HG03175 (cell line): Measurements from ENCODE around the gene CNNM4.

Experiments
- ATAC-seq: cut with Tn5 transposase; IDR thresholded peaks from one replicate; pipeline ENCODE4 v1.9.1; 2021; ENCODE audit warnings: mild to moderate bottlenecking, moderate library complexity; ENCODE audit not compliant: unreplicated experiment

CNNM4 gene

GRCh38 chr2:96809951-96810782 is 49.5 kb downstream of the CNNM4 start:
- ATAC-seq = no peak

GRCh38 chr2:96810783-96811192 is 50.1 kb downstream of the CNNM4 start:
- ATAC-seq = no peak

GRCh38 chr2:96811917-96812316 is 51.2 kb downstream of the CNNM4 start:
- ATAC-seq = no peak

GRCh38 chr2:96813656-96814055 is 53.0 kb downstream of the CNNM4 start:
- ATAC-seq = no peak

- ATAC-seq = peak; percentile 20
Measured at GRCh38 chr2:96815326-96816126, 54.8 kb downstream of the CNNM4 start.

- ATAC-seq = peak; percentile 87
Measured at GRCh38 chr2:96816127-96816835, 55.6 kb downstream of the CNNM4 start, which contains the start of gene CNNM3. TSS of gene CNNM3 (plus strand) at chr2:96816268. CDS start at chr2:96816278, 10 bp downstream.

- ATAC-seq = no peak
Measured at GRCh38 chr2:96816836-96817702, 56.4 kb downstream of the CNNM4 start.

GRCh38 chr2:96817882-96818281 is 57.2 kb downstream of the CNNM4 start:
- no peak for ATAC-seq

- ATAC-seq = no peak
Measured at GRCh38 chr2:96819128-96819875, 58.6 kb downstream of the CNNM4 start.

GRCh38 chr2:96819876-96820511 is 59.3 kb downstream of the CNNM4 start:
- ATAC-seq = no peak

GRCh38 chr2:96821113-96821675 is 60.5 kb downstream of the CNNM4 start:
- ATAC-seq = no peak

- no peak for ATAC-seq
Measured at GRCh38 chr2:96822786-96823185, 62.1 kb downstream of the CNNM4 start.

- ATAC-seq = no peak
Measured at GRCh38 chr2:96823198-96823597, 62.5 kb downstream of the CNNM4 start.

- ATAC-seq = no peak
Measured at GRCh38 chr2:96824079-96824870, 63.6 kb downstream of the CNNM4 start.

- no peak for ATAC-seq
Measured at GRCh38 chr2:96825057-96825456, 64.4 kb downstream of the CNNM4 start.

- no peak for ATAC-seq
Measured at GRCh38 chr2:96826546-96827278, 66.0 kb downstream of the CNNM4 start.

GRCh38 chr2:96828436-96828835 is 67.7 kb downstream of the CNNM4 start:
- no peak for ATAC-seq
